Endothelial cell of umbilical vein (primary cell): ENCODE measurements around the gene GHRH. TPM values are rescaled to one million over a fixed set of nuclear protein-coding genes. Genes with fewer than 3 reads are reported as not detected.

Experiments
- BruUV-seq: library from RNA; stranded (reverse); fragments of 400-500 nt; replicated peaks from 2 replicates; lab custom pipeline; 2021; lab: Mats Ljungman, UMichigan
- CTCF ChIA-PET: fragments of 300-600, 350-600 bp; sonication (Branson Sonifier 250); formaldehyde crosslinking; loops from one replicate; lab custom pipeline; 2021; ENCODE audit warnings: antibody characterized with exemption, inconsistent platforms; lab: Charles Lee
- POLR2A ChIA-PET: fragments of 300-600, 350-600 bp; sonication (Branson Sonifier 250); formaldehyde crosslinking; loops from one replicate; lab custom pipeline; 2021; ENCODE audit warnings: antibody characterized with exemption, inconsistent platforms; lab: Charles Lee
- DNase-seq: peaks from one replicate; pipeline ENCODE4 v3.0.0-alpha.2; 2011; ENCODE audit warnings: low read depth, low spot score
- FAIRE-seq: peaks from 2 replicates; lab custom pipeline; 2011; peaks lifted over from hg19 to GRCh38; lab: Jason Lieb, UNC
- H2AFZ ChIP-seq: 2 replicates; pipeline ENCODE4 v1.6.0; 2012; ENCODE audit warnings: low read depth, low read length, control low read depth, inconsistent platforms
- H3K27ac ChIP-seq: 2 replicates; pipeline ENCODE4 v1.5.1; 2011; ENCODE audit warnings: low read depth, mild to moderate bottlenecking, control low read depth, low read length, moderate library complexity; ENCODE audit not compliant: insufficient read depth
- H3K27me3 ChIP-seq, 2 experiments: 2 replicates each; pipeline versions ENCODE4 v1.6.0 to v1.6.1; 2011; ENCODE audit warnings: low read length in 2 of 2, mixed read lengths in 1 of 2; ENCODE audit not compliant: control insufficient read depth in 2 of 2, insufficient read depth in 2 of 2
- H3K36me3 ChIP-seq, 2 experiments: 2 replicates in 1 of 2; 3 replicates in 1 of 2; pipeline ENCODE4 v1.5.1; 2011; ENCODE audit warnings: low read length in 2 of 2, mild to moderate bottlenecking in 1 of 2, moderate library complexity in 1 of 2; ENCODE audit not compliant: control insufficient read depth in 2 of 2, insufficient read depth in 2 of 2; ENCODE audit errors: extremely low read depth in 1 of 2
- H3K4me1 ChIP-seq: 3 replicates; pipeline ENCODE4 v1.5.1; 2011; ENCODE audit warnings: mild to moderate bottlenecking, low read length; ENCODE audit not compliant: control insufficient read depth, insufficient read depth; ENCODE audit errors: extremely low read depth
- H3K4me2 ChIP-seq: 2 replicates; pipeline ENCODE4 v1.6.1; 2011; ENCODE audit warnings: low read length, control low read depth, mixed read lengths; ENCODE audit not compliant: insufficient read depth
- H3K4me3 ChIP-seq, 3 experiments: fragments of 200-600 bp in 1 of 3; sonication (generic), shearing (Covaris generic) in 1 of 3; replicated peaks in 1 of 3; 2 replicates each; pipeline ENCODE4 v1.5.1; 2011 to 2016; ENCODE audit warnings: control low read depth in 3 of 3, low read length in 3 of 3, mild to moderate bottlenecking in 2 of 3, inconsistent platforms in 1 of 3, low read depth in 1 of 3, moderate library complexity in 1 of 3; ENCODE audit not compliant: insufficient read depth in 1 of 3
- H3K79me2 ChIP-seq: 2 replicates; pipeline ENCODE4 v1.6.0; 2012; ENCODE audit warnings: low read length, inconsistent platforms; ENCODE audit not compliant: control insufficient read depth, insufficient read depth
- H3K9ac ChIP-seq: replicated peaks from 2 replicates; pipeline ENCODE3; 2011; ENCODE audit warnings: low read length, control low read depth; ENCODE audit not compliant: insufficient read depth; ENCODE audit errors: extremely low read depth
- H3K9me1 ChIP-seq: replicated peaks from 3 replicates; pipeline ENCODE4 v1.6.0; 2011; ENCODE audit warnings: mild to moderate bottlenecking, low read length; ENCODE audit not compliant: control insufficient read depth, insufficient read depth; ENCODE audit errors: extremely low read depth
- H3K9me3 ChIP-seq: replicated peaks from 2 replicates; pipeline ENCODE4 v1.5.1; 2012; ENCODE audit warnings: low read length, inconsistent platforms; ENCODE audit not compliant: control insufficient read depth, insufficient read depth
- H4K20me1 ChIP-seq: replicated peaks from 2 replicates; pipeline ENCODE3; 2011; ENCODE audit warnings: mild to moderate bottlenecking, low read length; ENCODE audit not compliant: control insufficient read depth, insufficient read depth; ENCODE audit errors: extremely low read depth
- EZH2 ChIP-seq: IDR thresholded peaks from 2 replicates; pipeline ENCODE4 v1.6.1; 2012; ENCODE audit warnings: borderline replicate concordance, low read depth, mild to moderate bottlenecking, moderate library complexity, low read length, inconsistent platforms; ENCODE audit not compliant: severe bottlenecking
- FOS ChIP-seq: IDR thresholded peaks from 2 replicates; pipeline ENCODE4 v1.6.1; 2011; ENCODE audit warnings: mild to moderate bottlenecking, low read length, moderate library complexity, borderline replicate concordance; ENCODE audit not compliant: insufficient read depth
- GATA2 ChIP-seq: IDR thresholded peaks from 2 replicates; pipeline ENCODE4 v1.7.0; 2011; ENCODE audit warnings: low read depth, mild to moderate bottlenecking, moderate library complexity, mixed read lengths, low read length; ENCODE audit not compliant: insufficient read length, insufficient read depth
- JUN ChIP-seq: IDR thresholded peaks from 2 replicates; pipeline ENCODE4 v1.6.1; 2011; ENCODE audit warnings: borderline replicate concordance, low read depth; ENCODE audit not compliant: insufficient read length, insufficient read depth
- MYC ChIP-seq: IDR thresholded peaks from one replicate; pipeline ENCODE4 v1.6.1; 2011; ENCODE audit warnings: mild to moderate bottlenecking, low read depth, low read length
- POLR2A ChIP-seq: IDR thresholded peaks from 2 replicates; pipeline ENCODE4 v1.6.1; 2012; ENCODE audit warnings: low read depth, mild to moderate bottlenecking, control low read depth, low read length
- POLR2AphosphoS5 ChIP-seq: IDR thresholded peaks from 2 replicates; pipeline ENCODE4 v1.6.1; 2012; ENCODE audit warnings: low read depth, mild to moderate bottlenecking, control low read depth, low read length, moderate library complexity; ENCODE audit not compliant: insufficient read depth
- dilution Hi-C: fragments of 300-500 bp; cut with MboI; formaldehyde crosslinking; loops from one replicate; pipeline ENCODE4 v1.15.0; 2019; ENCODE audit warnings: low sequenced_read_pairs; ENCODE audit not compliant: extremely low pct_ligation_motif_present
- intact Hi-C: fragments of 100-400 bp; cut with micrococcal nuclease; formaldehyde crosslinking; loops from one replicate; pipeline ENCODE4 v1.10.0; 2022
- polyA plus RNA-seq, 4 experiments: library from polyadenylated mRNA; depleted of rRNA in 3 of 4; stranded (reverse) in 3 of 4; unstranded in 1 of 4; fragments of >200 nt; gene quantifications; 2 replicates each; pipeline versions ENCODE4 v1.2.1 to v1.2.3, GENCODE V29; 2011 to 2012; ENCODE audit warnings: missing spikeins in 1 of 4
- total RNA-seq: library from RNA; stranded (reverse); gene quantifications from 2 replicates; pipeline ENCODE4 v1.2.3, GENCODE V29; 2021
- TF ChIP-seq, protein P1 (sequence below), 2 donors: IDR thresholded peaks; 1 replicate in 1 of 2; 2 replicates in 1 of 2; pipeline ENCODE4 v1.5.1; 2011; ENCODE audit warnings: low read length in 2 of 2, mild to moderate bottlenecking in 2 of 2, moderate library complexity in 2 of 2, control low read depth in 1 of 2, inconsistent platforms in 1 of 2, low read depth in 1 of 2; ENCODE audit not compliant: insufficient read depth in 1 of 2; ENCODE audit errors: extremely low read depth in 1 of 2
- TF ChIP-seq, protein P2 (sequence below): IDR thresholded peaks from 2 replicates; pipeline ENCODE4 v1.6.1; 2011; ENCODE audit not compliant: insufficient read depth, insufficient read length

Gene GHRH
- total and polyA plus RNA-seq, 2 donors (not counting 3 experiments of a cell fraction or from before 2014, with no cell fraction given) = not detected

GRCh38 chr20:37238426-37238825, 23.2 kb downstream of the GHRH start:
- Histone ChIP-seq H3K4me2 (no peak overlapping the region), H3K27me3 (no peaks in the 10 kb centered on the region), H3K27ac (no peak overlapping the region), H4K20me1 (no peaks in the 10 kb centered on the region), H3K9me1 (no peaks in the 10 kb centered on the region), H3K9ac (no peak overlapping the region), H3K4me1 (no peaks in the 10 kb centered on the region), H3K36me3 (peaks cover 37 to 40% of the 10 kb centered on the region in 2 experiments), H3K4me3 (no peak overlapping the region), H2AFZ (no peak overlapping the region), H3K9me3 (no peaks in the 10 kb centered on the region), H3K79me2 (no peaks in the 10 kb centered on the region)
- dilution Hi-C loops (no loop called here), intact Hi-C loops (no loop called here)
- TF ChIP-seq POLR2A = no peak
- POLR2A ChIA-PET = no interaction called here
- BruUV-seq = no TSS peak
- DNase-seq (no peak), FAIRE-seq (no peak)
- CTCF ChIA-PET = interaction anchor here (0.6 kb wide), 1 partner anchor 11 kb away, joined by 3 read pairs; no protein-coding TSS in a partner anchor

DNA sequence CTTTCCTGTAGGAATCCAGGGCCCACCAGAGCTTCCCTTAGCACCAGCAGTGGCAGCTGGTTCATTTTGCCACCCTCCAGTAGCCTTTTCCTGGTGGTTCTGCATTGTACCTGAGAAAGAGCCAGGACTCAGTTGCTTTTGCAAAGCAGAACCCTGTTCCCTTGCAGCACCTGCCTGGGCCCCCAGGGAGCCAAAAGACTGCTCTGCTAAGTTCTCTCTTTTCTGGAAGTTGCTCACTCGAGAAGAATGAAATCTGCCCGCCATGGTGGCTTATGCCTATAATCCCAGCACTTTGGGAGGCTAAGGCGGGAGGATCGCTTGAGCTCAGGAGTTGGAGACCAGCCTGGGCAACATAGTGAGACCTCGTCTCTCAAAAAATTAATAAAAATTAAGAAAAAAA, 24.0 kb downstream of the GHRH start:
- FAIRE-seq = no peak
- no peak for DNase-seq
- no peak overlapping the region for H3K9ac ChIP-seq
- H3K4me2 ChIP-seq = no peak overlapping the region
- no peaks in the 10 kb centered on the region for H3K9me3 ChIP-seq
- BruUV-seq = no TSS peak
- H3K27ac ChIP-seq = no peak overlapping the region
- H3K4me3 ChIP-seq = no peak overlapping the region
- intact Hi-C loops = no loop called here
- H3K36me3 ChIP-seq = peaks cover 38 to 40% of the 10 kb centered on the region in 2 experiments
- dilution Hi-C loops = no loop called here
- no peaks in the 10 kb centered on the region for H3K9me1 ChIP-seq
- H3K79me2 ChIP-seq = no peaks in the 10 kb centered on the region
- no peaks in the 10 kb centered on the region for H3K27me3 ChIP-seq
- CTCF ChIA-PET = interaction anchor here (2.4 kb wide), 1 partner anchor 42 kb away, joined by 10 read pairs; no protein-coding TSS in a partner anchor
- no peaks in the 10 kb centered on the region for H4K20me1 ChIP-seq
- TF ChIP-seq POLR2AphosphoS5 (no peak), GATA2 (no peak), EZH2 (no peak), FOS (no peak), JUN (no peak), MYC (no peak), POLR2A (no peak)
- TF ChIP-seq, protein P1, sequence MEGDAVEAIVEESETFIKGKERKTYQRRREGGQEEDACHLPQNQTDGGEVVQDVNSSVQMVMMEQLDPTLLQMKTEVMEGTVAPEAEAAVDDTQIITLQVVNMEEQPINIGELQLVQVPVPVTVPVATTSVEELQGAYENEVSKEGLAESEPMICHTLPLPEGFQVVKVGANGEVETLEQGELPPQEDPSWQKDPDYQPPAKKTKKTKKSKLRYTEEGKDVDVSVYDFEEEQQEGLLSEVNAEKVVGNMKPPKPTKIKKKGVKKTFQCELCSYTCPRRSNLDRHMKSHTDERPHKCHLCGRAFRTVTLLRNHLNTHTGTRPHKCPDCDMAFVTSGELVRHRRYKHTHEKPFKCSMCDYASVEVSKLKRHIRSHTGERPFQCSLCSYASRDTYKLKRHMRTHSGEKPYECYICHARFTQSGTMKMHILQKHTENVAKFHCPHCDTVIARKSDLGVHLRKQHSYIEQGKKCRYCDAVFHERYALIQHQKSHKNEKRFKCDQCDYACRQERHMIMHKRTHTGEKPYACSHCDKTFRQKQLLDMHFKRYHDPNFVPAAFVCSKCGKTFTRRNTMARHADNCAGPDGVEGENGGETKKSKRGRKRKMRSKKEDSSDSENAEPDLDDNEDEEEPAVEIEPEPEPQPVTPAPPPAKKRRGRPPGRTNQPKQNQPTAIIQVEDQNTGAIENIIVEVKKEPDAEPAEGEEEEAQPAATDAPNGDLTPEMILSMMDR (IDR thresholded peaks at IDR 0.05; ENCODE audit: extremely low read depth in 1 of 2, insufficient read depth in 1 of 2, low read depth in 1 of 2, low read length in 2 of 2) = no peak
- TF ChIP-seq, protein P2, sequence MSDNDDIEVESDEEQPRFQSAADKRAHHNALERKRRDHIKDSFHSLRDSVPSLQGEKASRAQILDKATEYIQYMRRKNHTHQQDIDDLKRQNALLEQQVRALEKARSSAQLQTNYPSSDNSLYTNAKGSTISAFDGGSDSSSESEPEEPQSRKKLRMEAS = no peak
- POLR2A ChIA-PET = no interaction called here
- H3K4me1 ChIP-seq = no peaks in the 10 kb centered on the region
- no peak overlapping the region for H2AFZ ChIP-seq
